IMR-90 (cell line): ENCODE measurements around the gene PLBD1. TPM values are rescaled to one million over a fixed set of nuclear protein-coding genes. Genes with fewer than 3 reads are reported as not detected.

Experiments
- ATAC-seq: fragments of 200-7000 bp; cut with Tn5 transposase; 2 replicates; pipeline ENCODE4 v1.9.1; 2020; ENCODE audit warnings: low read depth, mild to moderate bottlenecking, moderate library complexity
- BruUV-seq: library from RNA; stranded (reverse); fragments of 400-500 nt; replicated peaks from 2 replicates; lab custom pipeline; 2021; lab: Mats Ljungman, UMichigan
- CTCF ChIA-PET: fragments of 300-600 bp; formaldehyde crosslinking; extraction: SDS; loops from one replicate; lab custom pipeline; 2021; ENCODE audit warnings: antibody characterized with exemption; lab: Yijun Ruan, JAX
- POLR2A ChIA-PET: fragments of 300-600 bp; sonication (Branson Sonifier 250); formaldehyde crosslinking; loops from one replicate; lab custom pipeline; 2022; ENCODE audit warnings: antibody characterized with exemption; ENCODE audit not compliant: unreplicated experiment; lab: Charles Lee
- DNase-seq: peaks from one replicate; pipeline ENCODE4 v3.0.0; 2013
- H2AFZ ChIP-seq: replicated peaks from 2 replicates; pipeline ENCODE3; 2013; ENCODE audit warnings: low read length, mild to moderate bottlenecking; ENCODE audit not compliant: poor library complexity
- H2AK5ac ChIP-seq: 2 replicates; pipeline ENCODE4 v1.6.1; 2013; ENCODE audit warnings: low read depth, low read length, inconsistent platforms
- H2AK9ac ChIP-seq: replicated peaks from 2 replicates; pipeline ENCODE3; 2013; ENCODE audit warnings: mild to moderate bottlenecking, low read depth, low read length, moderate library complexity; ENCODE audit not compliant: poor library complexity
- H2BK120ac ChIP-seq: 2 replicates; pipeline ENCODE4 v1.6.1; 2013; ENCODE audit warnings: low read depth, low read length, inconsistent platforms
- H2BK15ac ChIP-seq: 3 replicates; pipeline ENCODE4 v1.6.1; 2013; ENCODE audit warnings: low read depth, low read length, inconsistent platforms
- H2BK20ac ChIP-seq: 2 replicates; pipeline ENCODE4 v1.6.1; 2013; ENCODE audit warnings: low read depth, mild to moderate bottlenecking, inconsistent platforms, low read length, moderate library complexity
- H2BK5ac ChIP-seq: 2 replicates; pipeline ENCODE4 v1.6.1; 2013; ENCODE audit warnings: mild to moderate bottlenecking, low read depth, low read length, inconsistent platforms; ENCODE audit not compliant: poor library complexity, severe bottlenecking
- H3K14ac ChIP-seq: replicated peaks from 2 replicates; pipeline ENCODE4 v1.6.1; 2013; ENCODE audit warnings: low read depth, low read length, inconsistent platforms
- H3K18ac ChIP-seq: 2 replicates; pipeline ENCODE4 v1.6.1; 2013; ENCODE audit warnings: low read depth, low read length, control low read depth
- H3K23ac ChIP-seq: 2 replicates; pipeline ENCODE4 v1.6.1; 2013; ENCODE audit warnings: low read depth, low read length, inconsistent platforms
- H3K27ac ChIP-seq: 2 replicates; pipeline ENCODE4 v1.5.1; 2013; ENCODE audit warnings: mild to moderate bottlenecking, control low read depth, low read length; ENCODE audit not compliant: insufficient read depth
- H3K27me3 ChIP-seq: 2 replicates; pipeline ENCODE4 v1.6.1; 2013; ENCODE audit warnings: low read length; ENCODE audit not compliant: control insufficient read depth, insufficient read depth
- H3K36me3 ChIP-seq: 2 replicates; pipeline ENCODE4 v1.6.1; 2013; ENCODE audit warnings: low read length, mixed read lengths; ENCODE audit not compliant: control insufficient read depth, insufficient read depth
- H3K4ac ChIP-seq: 2 replicates; pipeline ENCODE4 v1.6.1; 2013; ENCODE audit warnings: low read depth, low read length, inconsistent platforms
- H3K4me1 ChIP-seq: 2 replicates; pipeline ENCODE4 v1.6.1; 2013; ENCODE audit warnings: low read length, mixed read lengths; ENCODE audit not compliant: control insufficient read depth, insufficient read depth
- H3K4me2 ChIP-seq: 2 replicates; pipeline ENCODE4 v1.6.1; 2013; ENCODE audit warnings: low read depth, mild to moderate bottlenecking, control low read depth, low read length, moderate library complexity
- H3K4me3 ChIP-seq: 2 replicates; pipeline ENCODE4 v1.5.1; 2013; ENCODE audit warnings: low read depth, mild to moderate bottlenecking, control low read depth, low read length, moderate library complexity; ENCODE audit not compliant: insufficient read depth
- H3K56ac ChIP-seq: 2 replicates; pipeline ENCODE4 v1.6.1; 2013; ENCODE audit warnings: low read length, inconsistent platforms; ENCODE audit not compliant: insufficient read depth; ENCODE audit errors: extremely low read depth
- H3K79me1 ChIP-seq, 2 experiments: 2 replicates each; pipeline ENCODE4 v1.6.1; 2013; ENCODE audit warnings: low read length in 2 of 2, inconsistent platforms in 1 of 2, low read depth in 1 of 2
- H3K9ac ChIP-seq: 2 replicates; pipeline ENCODE4 v1.6.1; 2013; ENCODE audit warnings: low read depth, low read length, control low read depth
- H3K9me1 ChIP-seq: 2 replicates; pipeline ENCODE4 v1.6.1; 2013; ENCODE audit warnings: low read length, inconsistent platforms; ENCODE audit not compliant: insufficient read depth
- H3K9me3 ChIP-seq: 2 replicates; pipeline ENCODE4 v1.6.1; 2013; ENCODE audit warnings: low read length; ENCODE audit not compliant: control insufficient read depth, insufficient read depth
- H4K20me1 ChIP-seq: 2 replicates; pipeline ENCODE4 v1.6.1; 2013; ENCODE audit warnings: low read length, inconsistent platforms; ENCODE audit not compliant: insufficient read depth
- H4K5ac ChIP-seq: 2 replicates; pipeline ENCODE4 v1.6.1; 2013; ENCODE audit warnings: mild to moderate bottlenecking, low read depth, low read length, control low read depth
- H4K8ac ChIP-seq, 2 experiments: 2 replicates each; pipeline ENCODE4 v1.6.1; 2013; ENCODE audit warnings: low read depth in 2 of 2, low read length in 2 of 2, control low read depth in 1 of 2, inconsistent platforms in 1 of 2
- H4K91ac ChIP-seq: 2 replicates; pipeline ENCODE4 v1.6.1; 2013; ENCODE audit warnings: low read depth, low read length, inconsistent platforms; ENCODE audit not compliant: insufficient read depth
- BHLHE40 ChIP-seq: fragments of 150-350 bp; IDR thresholded peaks from 2 replicates; pipeline ENCODE4 v1.6.1; 2016; ENCODE audit warnings: mild to moderate bottlenecking, low read depth, low read length
- CHD1 ChIP-seq: IDR thresholded peaks from 2 replicates; pipeline ENCODE4 v1.6.1; 2012; ENCODE audit warnings: low read depth, low read length, improper control_type of control experiment
- CTCF ChIP-seq: conservative IDR thresholded peaks from 2 replicates; pipeline ENCODE4 v1.5.1; 2012; ENCODE audit warnings: mild to moderate bottlenecking, low read depth, low read length, improper control_type of control experiment
- ELK1 ChIP-seq: fragments of 150-350 bp; IDR thresholded peaks from 2 replicates; pipeline ENCODE4 v1.6.1; 2016; ENCODE audit warnings: low read depth, mild to moderate bottlenecking, low read length, moderate library complexity, borderline replicate concordance
- WGBS, 2 experiments: methylation state at CpG; one replicate each; pipeline versions ENCODE4 v1.1.5 to v1.1.7; 2013; ENCODE audit warnings: missing lambda C conversion rate in 2 of 2; ENCODE audit not compliant: insufficient read length in 1 of 2; ENCODE audit errors: extremely low coverage in 2 of 2; 5-methylcytosine and 5-hydroxymethylcytosine counted together
- dilution Hi-C: fragments of 300-500 bp; cut with HindIII; formaldehyde crosslinking; loops from one replicate; pipeline ENCODE4 v1.14.3; 2018; ENCODE audit warnings: low sequenced_read_pairs; ENCODE audit not compliant: unreplicated experiment
- in situ Hi-C: fragments of 300-500 bp; cut with MboI; formaldehyde crosslinking; loops from 3 replicates; pipeline ENCODE4 v1.14.3; 2019; ENCODE audit warnings: low sequenced_read_pairs, inconsistent platforms, mixed read lengths
- intact Hi-C: fragments of 100-400 bp; cut with micrococcal nuclease; formaldehyde crosslinking; loops from 2 replicates; pipeline ENCODE4 v1.10.0; 2022
- polyA plus RNA-seq, 3 experiments: library from polyadenylated mRNA; depleted of rRNA; stranded (reverse); fragments of >200 nt; gene quantifications; 2 replicates each; pipeline ENCODE4 v1.2.3, GENCODE V29; 2012; ENCODE audit warnings: low replicate concordance in 1 of 3
- total RNA-seq: library from RNA; depleted of rRNA; stranded (reverse); fragments of >200 nt; gene quantifications from 2 replicates; pipeline ENCODE4 v1.2.3, GENCODE V29; 2012

Gene PLBD1
- total and polyA plus RNA-seq, 2 of the 4 experiments (the other 2 are of a cell fraction), result under 0.01 TPM; not detected in 1

GRCh38 chr12:14558473-14558959 is 9.2 kb downstream of the PLBD1 start:
- no peaks in the 10 kb centered on the region for H3K79me1 ChIP-seq
- intact Hi-C loops, result no loop called here
- no peak overlapping the region for H3K14ac ChIP-seq
- no peaks in the 10 kb centered on the region for H3K27me3 ChIP-seq
- CTCF ChIA-PET, result no interaction called here
- H2BK120ac ChIP-seq, result no peak overlapping the region
- no peaks in the 10 kb centered on the region for H3K36me3 ChIP-seq
- H3K18ac ChIP-seq, result no peak overlapping the region
- no peak overlapping the region for H2AFZ ChIP-seq
- dilution Hi-C loops, result no loop called here
- no peak overlapping the region for H3K4me3 ChIP-seq
- no peaks in the 10 kb centered on the region for H3K9me3 ChIP-seq
- in situ Hi-C loops, result no loop called here
- no peak overlapping the region for H3K4ac ChIP-seq
- ATAC-seq, result no peak
- no peak overlapping the region for H3K4me2 ChIP-seq
- no peak overlapping the region for H3K23ac ChIP-seq
- no peak overlapping the region for H4K8ac ChIP-seq
- no peak for DNase-seq
- H2AK9ac ChIP-seq, result no peak overlapping the region
- H4K91ac ChIP-seq, result no peak overlapping the region
- no peak overlapping the region for H3K9ac ChIP-seq
- no peaks in the 10 kb centered on the region for H4K20me1 ChIP-seq
- H4K5ac ChIP-seq, result no peak overlapping the region
- H2BK15ac ChIP-seq, result no peak overlapping the region
- BruUV-seq, result no TSS peak
- no peak for TF ChIP-seq BHLHE40
- no peak for TF ChIP-seq ELK1
- no peak for TF ChIP-seq CTCF
- TF ChIP-seq CHD1, result no peak
- H3K56ac ChIP-seq, result no peak overlapping the region
- H2AK5ac ChIP-seq, result no peak overlapping the region
- POLR2A ChIA-PET, result no interaction called here
- H2BK5ac ChIP-seq, result no peak overlapping the region
- no peaks in the 10 kb centered on the region for H3K9me1 ChIP-seq
- H3K4me1 ChIP-seq, result no peaks in the 10 kb centered on the region
- H2BK20ac ChIP-seq, result no peak overlapping the region
- H3K27ac ChIP-seq, result no peak overlapping the region
- WGBS, 2 experiments, result 67% methylated on average over 1 of the region's 4 CpGs; no CpG with 5 or more reads in 1 of the 2 experiments
